B cell (primary cell): ENCODE results near the gene EIF2B2. TPM values are rescaled to one million over a fixed set of nuclear protein-coding genes. Genes with fewer than 3 reads are reported as not detected.
A peak's percentile ranks its signal among the peaks of the same experiment; 100 is the strongest.

Source experiments
- ATAC-seq: fragments of 200-7000 bp; cut with Tn5 transposase; one replicate; pipeline ENCODE4 v1.10.0; 2021; ENCODE audit warnings: low read depth, mild to moderate bottlenecking, moderate number of reproducible peaks, moderate library complexity
- CTCF ChIA-PET: fragments of 350-600 bp; sonication (Branson Sonifier 250); formaldehyde crosslinking; loops from one replicate; lab custom pipeline; 2021; ENCODE audit warnings: antibody characterized with exemption, inconsistent platforms; lab: Charles Lee
- POLR2A ChIA-PET: fragments of 350-600 bp; sonication (Branson Sonifier 250); formaldehyde crosslinking; loops from one replicate; lab custom pipeline; 2021; ENCODE audit warnings: antibody characterized with exemption; lab: Charles Lee
- DNase-seq: peaks from one replicate; pipeline ENCODE4 v3.0.0; 2013
- H2AFZ ChIP-seq: 2 replicates; pipeline ENCODE4 v1.6.1; 2012; ENCODE audit warnings: mild to moderate bottlenecking, low read depth, low read length; ENCODE audit not compliant: insufficient read depth, poor library complexity, severe bottlenecking
- H3K27ac ChIP-seq, 2 donors: 1 replicate in 1 of 2; 2 replicates in 1 of 2; pipeline ENCODE4 v1.5.1; 2012 to 2013; ENCODE audit warnings: low read length in 2 of 2, mild to moderate bottlenecking in 2 of 2, moderate library complexity in 1 of 2
- H3K27me3 ChIP-seq, 4 experiments: fragments of 200-600 bp in 1 of 4; sonication (generic) in 1 of 4; replicated peaks in 1 of 4; 1 replicate in 2 of 4; 2 replicates in 2 of 4; pipeline versions ENCODE4 v1.6.1 to v1.7.0; 2013 to 2016; ENCODE audit warnings: low read length in 3 of 4, mild to moderate bottlenecking in 2 of 4, mixed read lengths in 1 of 4, moderate library complexity in 1 of 4; ENCODE audit not compliant: insufficient read depth in 4 of 4, control insufficient read depth in 3 of 4; ENCODE audit errors: control extremely low read depth in 1 of 4
- H3K36me3 ChIP-seq, 2 experiments: replicated peaks in 1 of 2; 1 replicate in 1 of 2; 2 replicates in 1 of 2; pipeline versions ENCODE4 v1.6.1 to v1.7.1; 2013; ENCODE audit warnings: low read length in 1 of 2; ENCODE audit not compliant: insufficient read depth in 2 of 2, control insufficient read depth in 1 of 2; ENCODE audit errors: control extremely low read depth in 1 of 2, extremely low read depth in 1 of 2
- H3K4me1 ChIP-seq, 2 donors: fragments of 200-600 bp in 1 of 2; sonication (generic) in 1 of 2; 1 replicate in 1 of 2; 2 replicates in 1 of 2; pipeline versions ENCODE4 v1.5.1 to v1.6.1; 2013 to 2017; ENCODE audit warnings: low read length in 2 of 2; ENCODE audit not compliant: control insufficient read depth in 2 of 2, insufficient read depth in 2 of 2
- H3K4me2 ChIP-seq: replicated peaks from 2 replicates; pipeline ENCODE3; 2012; ENCODE audit warnings: mild to moderate bottlenecking, low read depth, low read length; ENCODE audit not compliant: poor library complexity, severe bottlenecking
- H3K4me3 ChIP-seq, 5 experiments: fragments of 200-600 bp in 1 of 5; sonication (generic) in 1 of 5; 1 replicate in 3 of 5; 2 replicates in 2 of 5; pipeline versions ENCODE4 v1.5.1 to v1.7.0; 2011 to 2016; ENCODE audit warnings: low read length in 4 of 5, mild to moderate bottlenecking in 4 of 5, low read depth in 2 of 5, control low read depth in 1 of 5, moderate library complexity in 1 of 5; ENCODE audit not compliant: insufficient read depth in 1 of 5; ENCODE audit errors: control extremely low read depth in 1 of 5, extremely low read depth in 1 of 5
- H3K79me2 ChIP-seq: fragments of 200-600 bp; sonication (generic); one replicate; pipeline ENCODE4 v1.6.0; 2016; ENCODE audit warnings: low read length; ENCODE audit not compliant: control insufficient read depth, insufficient read depth
- H3K9ac ChIP-seq: fragments of 200-600 bp; sonication (generic); 2 replicates; pipeline ENCODE4 v1.6.1; 2017; ENCODE audit warnings: mild to moderate bottlenecking, low read length, moderate library complexity
- H3K9me3 ChIP-seq, 3 donors: one replicate each; pipeline versions ENCODE4 v1.6.1 to v1.7.1; 2013; ENCODE audit warnings: low read length in 2 of 3; ENCODE audit not compliant: control insufficient read depth in 2 of 3, insufficient read depth in 1 of 3; ENCODE audit errors: control extremely low read depth in 1 of 3
- H4K20me1 ChIP-seq: 2 replicates; pipeline ENCODE4 v1.6.0; 2012; ENCODE audit warnings: mild to moderate bottlenecking, low read length; ENCODE audit not compliant: insufficient read depth, control insufficient read depth, poor library complexity, severe bottlenecking
- H3K27ac Mint-ChIP-seq: one replicate; pipeline ENCODE4 v1.8.0; 2021; ENCODE audit warnings: mixed read lengths
- H3K27me3 Mint-ChIP-seq: one replicate; pipeline ENCODE4 v1.8.0; 2021; ENCODE audit warnings: mixed read lengths
- H3K4me1 Mint-ChIP-seq: one replicate; pipeline ENCODE4 v1.8.0; 2021; ENCODE audit warnings: mixed read lengths
- H3K4me3 Mint-ChIP-seq: one replicate; pipeline ENCODE4 v1.8.0; 2021; ENCODE audit warnings: mixed read lengths
- H3K9me3 Mint-ChIP-seq: one replicate; pipeline ENCODE4 v1.8.0; 2022; ENCODE audit warnings: mixed read lengths; ENCODE audit not compliant: insufficient read depth
- EZH2 ChIP-seq: IDR thresholded peaks from 2 replicates; pipeline ENCODE4 v1.6.1; 2012; ENCODE audit warnings: borderline replicate concordance, low read depth, mild to moderate bottlenecking, moderate library complexity, low read length; ENCODE audit not compliant: insufficient read depth, poor library complexity, severe bottlenecking
- WGBS: methylation state at CpG from one replicate; pipeline ENCODE4 v1.1.5; 2013; ENCODE audit warnings: missing lambda C conversion rate; ENCODE audit not compliant: insufficient coverage; 5-methylcytosine and 5-hydroxymethylcytosine counted together
- intact Hi-C: fragments of 100-400 bp; cut with micrococcal nuclease; formaldehyde crosslinking; loops from one replicate; pipeline ENCODE4 v1.10.0; 2022
- polyA plus RNA-seq: library from polyadenylated mRNA; depleted of rRNA; stranded (reverse); fragments of >200 nt; gene quantifications from 2 replicates; pipeline ENCODE4 v1.2.3, GENCODE V29; 2012
- total RNA-seq, 2 donors: library from RNA; stranded (reverse); fragments of 120-200 nt in 1 of 2; gene quantifications; 1 replicate in 1 of 2; 2 replicates in 1 of 2; pipeline versions ENCODE4 v1.2.3 to v1.2.4, GENCODE V29; 2013 to 2022
- TF ChIP-seq, protein P1 (sequence below): fragments of 200-600 bp; IDR thresholded peaks from one replicate; pipeline ENCODE4 v1.8.0; 2022; ENCODE audit warnings: antibody characterized with exemption, mild to moderate bottlenecking

The EIF2B2 gene
- total and polyA plus RNA-seq, 2 donors (not counting 1 experiment from before 2014, with no cell fraction given), result 25.5 to 27.6 TPM

DNA sequence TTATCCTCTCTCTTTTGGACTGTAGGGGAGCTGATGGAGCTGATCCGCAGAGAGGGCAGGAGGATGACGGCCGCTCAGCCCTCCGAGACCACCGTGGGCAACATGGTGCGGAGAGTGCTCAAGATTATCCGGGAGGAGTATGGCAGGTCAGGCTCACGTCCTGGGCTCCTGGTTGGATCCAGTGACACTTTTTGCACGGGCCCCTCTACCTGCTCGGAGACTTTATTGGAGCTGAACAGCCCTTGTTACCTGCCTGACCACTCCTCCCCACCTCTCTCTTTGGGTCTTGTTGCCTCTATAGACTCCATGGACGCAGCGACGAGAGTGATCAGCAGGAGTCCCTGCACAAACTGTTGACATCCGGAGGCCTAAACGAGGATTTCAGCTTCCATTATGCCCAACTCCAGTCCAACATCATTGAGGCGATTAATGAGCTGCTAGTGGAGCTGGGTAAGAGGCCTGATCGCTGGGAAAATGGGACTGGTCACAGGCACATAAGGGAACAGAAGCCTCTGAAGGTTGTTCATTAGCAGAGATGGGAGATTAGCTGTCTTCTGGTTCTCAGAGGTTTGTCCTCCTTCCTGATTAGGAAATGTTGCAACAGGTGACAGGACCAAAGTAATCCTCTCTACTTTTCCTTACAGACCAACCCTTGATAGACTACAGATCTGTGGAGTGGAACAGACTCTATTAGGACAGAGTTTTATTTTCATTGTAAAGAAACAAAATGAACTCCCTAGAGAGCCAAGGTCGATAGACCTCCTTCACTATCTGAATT, 718 bp downstream of the EIF2B2 start:
- DNase-seq, result no peak
- peak overlapping the region; percentile 88 for H3K27ac Mint-ChIP-seq

More for the DNA sequence above, 718 bp downstream of the EIF2B2 start:
- H3K36me3 ChIP-seq, result peaks cover 2 to 29% of the 10 kb centered on the region in 2 experiments
- peak overlapping the region; percentile 98 for H3K4me3 Mint-ChIP-seq
- peak overlapping the region; percentile 88 for H3K4me2 ChIP-seq
- no peak for ATAC-seq
- ChIA-PET POLR2A (interaction anchor here (1.2 kb wide), 1 partner anchor 62 kb away, joined by 4 read pairs; no protein-coding TSS in a partner anchor), CTCF (interaction anchor here (0.9 to 3.2 kb wide), 6 partner anchors 39 to 142 kb away, joined by 3 to 12 read pairs (median 4); no protein-coding TSS in a partner anchor)
- H3K27me3 Mint-ChIP-seq, result no peaks in the 10 kb centered on the region
- WGBS, result 10% methylated on average over 16 of the region's 18 CpGs
- intact Hi-C loops, result loop anchor here (2.0 to 10.0 kb wide), 4 partner anchors 31 to 1049 kb away; partner anchors contain the start of genes ABCD4, AREL1, COQ6 and FAM161B
- H4K20me1 ChIP-seq, result no peaks in the 10 kb centered on the region
- H3K27me3 ChIP-seq, result no peaks in the 10 kb centered on the region
- no peaks in the 10 kb centered on the region for H3K9me3 Mint-ChIP-seq
- H3K79me2 ChIP-seq, result peaks cover 17% of the 10 kb centered on the region
- H3K27ac ChIP-seq, result peak overlapping the region; percentile 88 to 95
- H3K9ac ChIP-seq, result peak overlapping the region; percentile 84
- no peak for TF ChIP-seq EZH2
- TF ChIP-seq, protein P1, sequence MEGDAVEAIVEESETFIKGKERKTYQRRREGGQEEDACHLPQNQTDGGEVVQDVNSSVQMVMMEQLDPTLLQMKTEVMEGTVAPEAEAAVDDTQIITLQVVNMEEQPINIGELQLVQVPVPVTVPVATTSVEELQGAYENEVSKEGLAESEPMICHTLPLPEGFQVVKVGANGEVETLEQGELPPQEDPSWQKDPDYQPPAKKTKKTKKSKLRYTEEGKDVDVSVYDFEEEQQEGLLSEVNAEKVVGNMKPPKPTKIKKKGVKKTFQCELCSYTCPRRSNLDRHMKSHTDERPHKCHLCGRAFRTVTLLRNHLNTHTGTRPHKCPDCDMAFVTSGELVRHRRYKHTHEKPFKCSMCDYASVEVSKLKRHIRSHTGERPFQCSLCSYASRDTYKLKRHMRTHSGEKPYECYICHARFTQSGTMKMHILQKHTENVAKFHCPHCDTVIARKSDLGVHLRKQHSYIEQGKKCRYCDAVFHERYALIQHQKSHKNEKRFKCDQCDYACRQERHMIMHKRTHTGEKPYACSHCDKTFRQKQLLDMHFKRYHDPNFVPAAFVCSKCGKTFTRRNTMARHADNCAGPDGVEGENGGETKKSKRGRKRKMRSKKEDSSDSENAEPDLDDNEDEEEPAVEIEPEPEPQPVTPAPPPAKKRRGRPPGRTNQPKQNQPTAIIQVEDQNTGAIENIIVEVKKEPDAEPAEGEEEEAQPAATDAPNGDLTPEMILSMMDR, result no peak
- peak overlapping the region; percentile 62 to 92 (median 73) for H3K4me3 ChIP-seq
- H3K9me3 ChIP-seq, result no peaks in the 10 kb centered on the region
- peaks cover 29% of the 10 kb centered on the region for H3K4me1 Mint-ChIP-seq
- H3K4me1 ChIP-seq, result peaks cover 17 to 19% of the 10 kb centered on the region in 2 donors
- peak overlapping the region; percentile 91 for H2AFZ ChIP-seq
